Liver (tissue), 9 donors: ENCODE results near the gene TSSK1B. TPM values are rescaled to one million over a fixed set of nuclear protein-coding genes. Genes with fewer than 3 reads are reported as not detected.
"Not testable (repeated sequence)": the region's sequence is repeated elsewhere in the genome, so short reads cannot be mapped to it uniquely, and the experiment has no call there.

ENCODE experiments used
- DNase-seq: peaks from one replicate; pipeline ENCODE4 v3.0.0-alpha.2; 2017; ENCODE audit warnings: low spot score
- H3K27ac ChIP-seq, 2 donors: one replicate each; pipeline ENCODE4 v1.7.0; 2013; ENCODE audit warnings: inconsistent platforms in 2 of 2, low read length in 2 of 2, control low read depth in 1 of 2, low read depth in 1 of 2, mild to moderate bottlenecking in 1 of 2
- H3K27me3 ChIP-seq, 4 donors: one replicate each; pipeline versions ENCODE4 v1.6.1 to v1.7.0; 2013; ENCODE audit warnings: low read length in 3 of 4, inconsistent platforms in 1 of 4, mild to moderate bottlenecking in 1 of 4, moderate library complexity in 1 of 4; ENCODE audit not compliant: control insufficient read depth in 4 of 4, insufficient read depth in 4 of 4
- H3K36me3 ChIP-seq, 4 donors: one replicate each; pipeline versions ENCODE4 v1.6.1 to v1.7.0; 2013; ENCODE audit warnings: low read length in 3 of 4, mild to moderate bottlenecking in 3 of 4, low read depth in 1 of 4, moderate library complexity in 1 of 4; ENCODE audit not compliant: control insufficient read depth in 4 of 4, insufficient read depth in 3 of 4
- H3K4me1 ChIP-seq, 4 donors: one replicate each; pipeline versions ENCODE4 v1.6.1 to v1.7.0; 2013; ENCODE audit warnings: low read length in 3 of 4, mild to moderate bottlenecking in 3 of 4, moderate library complexity in 1 of 4; ENCODE audit not compliant: control insufficient read depth in 4 of 4, insufficient read depth in 4 of 4
- H3K4me3 ChIP-seq, 3 donors: one replicate each; pipeline versions ENCODE4 v1.6.1 to v1.7.0; 2013; ENCODE audit warnings: low read length in 3 of 3, control low read depth in 1 of 3, low read depth in 1 of 3, mild to moderate bottlenecking in 1 of 3
- H3K9ac ChIP-seq, 2 donors: one replicate each; pipeline ENCODE4 v1.7.0; 2013; ENCODE audit warnings: low read length in 2 of 2, mild to moderate bottlenecking in 2 of 2, moderate library complexity in 2 of 2, control low read depth in 1 of 2, low read depth in 1 of 2
- H3K9me3 ChIP-seq, 4 donors: one replicate each; pipeline versions ENCODE4 v1.6.1 to v1.7.0; 2013; ENCODE audit warnings: low read length in 3 of 4; ENCODE audit not compliant: control insufficient read depth in 4 of 4
- EGR1 ChIP-seq, 2 donors: IDR thresholded peaks; 2 replicates each; pipeline ENCODE4 v1.6.1; 2016 to 2018; ENCODE audit warnings: antibody characterized with exemption in 2 of 2, low read depth in 2 of 2
- FOXA2 ChIP-seq: IDR thresholded peaks from 2 replicates; pipeline ENCODE4 v1.6.1; 2016; ENCODE audit warnings: antibody characterized with exemption
- GABPA ChIP-seq, 2 donors: IDR thresholded peaks in 1 of 2; conservative IDR thresholded peaks in 1 of 2; 2 replicates each; pipeline ENCODE4 v1.6.1; 2016; ENCODE audit warnings: antibody characterized with exemption in 2 of 2, mild to moderate bottlenecking in 1 of 2, moderate library complexity in 1 of 2
- HNF4A ChIP-seq, 2 donors: conservative IDR thresholded peaks; 2 replicates each; pipeline ENCODE4 v1.6.1; 2016; ENCODE audit warnings: antibody characterized with exemption in 2 of 2, mild to moderate bottlenecking in 2 of 2
- HNF4G ChIP-seq: IDR thresholded peaks from 2 replicates; pipeline ENCODE4 v1.6.1; 2016; ENCODE audit warnings: antibody characterized with exemption
- JUND ChIP-seq, 2 donors: IDR thresholded peaks; 2 replicates each; pipeline ENCODE4 v1.6.1; 2016; ENCODE audit warnings: antibody characterized with exemption in 2 of 2
- NR2F2 ChIP-seq: IDR thresholded peaks from 2 replicates; pipeline ENCODE4 v1.6.1; 2016; ENCODE audit warnings: antibody characterized with exemption
- RXRA ChIP-seq, 2 donors: IDR thresholded peaks; 2 replicates each; pipeline ENCODE4 v1.6.1; 2017 to 2018; ENCODE audit warnings: antibody characterized with exemption in 2 of 2, mild to moderate bottlenecking in 1 of 2
- SP1 ChIP-seq: IDR thresholded peaks from 2 replicates; pipeline ENCODE4 v1.6.1; 2018; ENCODE audit warnings: antibody characterized with exemption, mild to moderate bottlenecking
- TAF1 ChIP-seq: conservative IDR thresholded peaks from 2 replicates; pipeline ENCODE4 v1.6.1; 2016; ENCODE audit warnings: antibody characterized with exemption, mild to moderate bottlenecking
- YY1 ChIP-seq: IDR thresholded peaks from 2 replicates; pipeline ENCODE4 v1.6.1; 2016; ENCODE audit warnings: antibody characterized with exemption, mild to moderate bottlenecking
- WGBS: extraction: QIAGEN DNeasy Blood & Tissue Kit; methylation state at CpG from one replicate; pipeline ENCODE4 v1.1.7; 2013; 5-methylcytosine and 5-hydroxymethylcytosine counted together
- polyA plus RNA-seq, 2 donors: library from polyadenylated mRNA; stranded (reverse) in 1 of 2; unstranded in 1 of 2; fragments of 200-250 nt in 1 of 2; fragments of >200 nt in 1 of 2; fragmentation: Nextera tagmentation in 1 of 2; extraction: Ambion mirVana in 1 of 2; gene quantifications; one replicate each; pipeline versions ENCODE4 v1.2.1 to v1.2.3, GENCODE V29; 2013 to 2015
- total RNA-seq, 2 donors: library from RNA; depleted of rRNA; stranded (reverse); fragments of >200 nt; gene quantifications; one replicate each; pipeline ENCODE4 v1.2.3, GENCODE V29; 2014
- TF ChIP-seq, protein P1 (sequence below): IDR thresholded peaks from 2 replicates; pipeline ENCODE4 v1.6.1; 2016; ENCODE audit warnings: antibody characterized with exemption
- TF ChIP-seq, protein P2 (sequence below): IDR thresholded peaks from 2 replicates; pipeline ENCODE4 v1.6.1; 2016; ENCODE audit warnings: antibody characterized with exemption, mild to moderate bottlenecking
- TF ChIP-seq, protein P3 (sequence below): fragments of 150-350 bp; IDR thresholded peaks from 2 replicates; pipeline ENCODE4 v1.5.1; 2017; ENCODE audit warnings: improper control_type of control experiment, low read depth, low read length; ENCODE audit not compliant: missing input control
- TF ChIP-seq, protein P4 (sequence below): IDR thresholded peaks from 2 replicates; pipeline ENCODE4 v1.6.1; 2016; ENCODE audit warnings: antibody characterized with exemption
- TF ChIP-seq, protein P5 (sequence below): IDR thresholded peaks from 2 replicates; pipeline ENCODE4 v1.6.1; 2016; ENCODE audit warnings: antibody characterized with exemption
- donor health status: healthy.
- donor health status: healthy.
- donor health status: healthy.
- donor health status: healthy.
- donor health status: healthy.

Gene TSSK1B
- total and polyA plus RNA-seq, 4 donors: not detected

DNA sequence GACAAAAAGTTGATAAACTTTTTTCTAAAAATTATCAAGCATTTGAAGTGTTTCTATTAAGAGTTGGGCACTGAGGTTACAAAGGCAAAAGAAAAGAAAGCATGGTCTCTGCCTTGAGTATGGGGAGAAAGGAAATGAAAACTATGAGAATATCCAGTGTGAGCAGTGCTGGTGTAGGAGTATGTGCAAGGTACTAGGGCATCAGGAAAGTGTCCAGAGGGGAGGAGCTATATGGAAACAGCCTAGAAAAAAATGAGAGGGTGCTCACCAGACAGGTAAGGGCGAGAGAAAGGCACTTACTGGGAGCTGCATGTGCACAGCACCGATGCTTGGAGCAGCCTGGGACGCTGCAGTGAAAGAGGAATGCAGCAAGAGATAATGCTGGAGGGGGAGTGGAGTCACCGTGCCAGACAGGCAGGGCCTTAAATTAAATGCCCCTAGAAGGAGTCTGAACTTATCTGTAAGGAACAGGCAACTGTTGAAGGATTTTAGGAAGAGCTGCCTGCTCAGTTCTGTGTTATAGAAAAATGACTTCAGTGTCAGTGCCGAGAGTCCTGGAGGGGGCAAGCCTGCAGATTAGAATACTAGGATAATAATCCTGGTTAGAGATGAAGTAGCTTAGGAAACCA lies 39.4 kb upstream of the TSSK1B start:
- H3K4me1 ChIP-seq: no peaks in the 10 kb centered on the region
- WGBS: 51% methylated on average over 5 of the region's 5 CpGs

DNA sequence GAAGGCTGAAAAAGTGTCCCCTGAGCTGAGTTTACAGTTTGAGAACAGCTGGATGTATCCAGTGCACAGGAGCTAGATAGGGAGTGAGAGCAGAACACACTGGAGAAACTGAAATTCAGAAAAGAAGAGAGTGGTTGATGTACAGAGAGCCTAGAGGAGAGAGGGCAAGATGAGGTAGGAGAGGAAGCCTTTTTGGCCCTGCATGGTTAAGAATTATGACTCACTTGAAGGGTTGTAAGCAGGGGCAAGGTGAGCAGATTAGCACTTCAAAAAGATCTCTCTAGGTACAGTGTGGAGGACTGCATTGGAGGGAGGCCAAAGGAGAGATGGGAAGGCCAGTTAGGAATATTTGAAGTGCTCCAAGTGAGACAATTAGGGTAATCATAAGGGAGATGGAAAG lies 28.2 kb upstream of the TSSK1B start:
- no peak for DNase-seq
- no peaks in the 10 kb centered on the region for H3K9me3 ChIP-seq
- no peak overlapping the region for H3K4me3 ChIP-seq
- H3K4me1 ChIP-seq: no peaks in the 10 kb centered on the region
- no peaks in the 10 kb centered on the region for H3K27me3 ChIP-seq
- no peaks in the 10 kb centered on the region for H3K36me3 ChIP-seq
- no peak overlapping the region for H3K9ac ChIP-seq
- TF ChIP-seq GABPA (IDR thresholded peaks at IDR 0.05 in 1 of 2, conservative IDR thresholded peaks at IDR 0.05 in 1 of 2) (no peak), JUND (IDR thresholded peaks at IDR 0.05) (no peak), EGR1 (IDR thresholded peaks at IDR 0.05; ENCODE audit: low read depth in 2 of 2) (no peak), FOXA2 (no peak), SP1 (no peak), RXRA (IDR thresholded peaks at IDR 0.05) (no peak), NR2F2 (no peak), YY1 (no peak), TAF1 (no peak), HNF4A (conservative IDR thresholded peaks at IDR 0.05) (no peak)
- TF ChIP-seq, protein P1, sequence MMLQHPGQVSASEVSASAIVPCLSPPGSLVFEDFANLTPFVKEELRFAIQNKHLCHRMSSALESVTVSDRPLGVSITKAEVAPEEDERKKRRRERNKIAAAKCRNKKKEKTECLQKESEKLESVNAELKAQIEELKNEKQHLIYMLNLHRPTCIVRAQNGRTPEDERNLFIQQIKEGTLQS: no peak
- TF ChIP-seq, protein P2, sequence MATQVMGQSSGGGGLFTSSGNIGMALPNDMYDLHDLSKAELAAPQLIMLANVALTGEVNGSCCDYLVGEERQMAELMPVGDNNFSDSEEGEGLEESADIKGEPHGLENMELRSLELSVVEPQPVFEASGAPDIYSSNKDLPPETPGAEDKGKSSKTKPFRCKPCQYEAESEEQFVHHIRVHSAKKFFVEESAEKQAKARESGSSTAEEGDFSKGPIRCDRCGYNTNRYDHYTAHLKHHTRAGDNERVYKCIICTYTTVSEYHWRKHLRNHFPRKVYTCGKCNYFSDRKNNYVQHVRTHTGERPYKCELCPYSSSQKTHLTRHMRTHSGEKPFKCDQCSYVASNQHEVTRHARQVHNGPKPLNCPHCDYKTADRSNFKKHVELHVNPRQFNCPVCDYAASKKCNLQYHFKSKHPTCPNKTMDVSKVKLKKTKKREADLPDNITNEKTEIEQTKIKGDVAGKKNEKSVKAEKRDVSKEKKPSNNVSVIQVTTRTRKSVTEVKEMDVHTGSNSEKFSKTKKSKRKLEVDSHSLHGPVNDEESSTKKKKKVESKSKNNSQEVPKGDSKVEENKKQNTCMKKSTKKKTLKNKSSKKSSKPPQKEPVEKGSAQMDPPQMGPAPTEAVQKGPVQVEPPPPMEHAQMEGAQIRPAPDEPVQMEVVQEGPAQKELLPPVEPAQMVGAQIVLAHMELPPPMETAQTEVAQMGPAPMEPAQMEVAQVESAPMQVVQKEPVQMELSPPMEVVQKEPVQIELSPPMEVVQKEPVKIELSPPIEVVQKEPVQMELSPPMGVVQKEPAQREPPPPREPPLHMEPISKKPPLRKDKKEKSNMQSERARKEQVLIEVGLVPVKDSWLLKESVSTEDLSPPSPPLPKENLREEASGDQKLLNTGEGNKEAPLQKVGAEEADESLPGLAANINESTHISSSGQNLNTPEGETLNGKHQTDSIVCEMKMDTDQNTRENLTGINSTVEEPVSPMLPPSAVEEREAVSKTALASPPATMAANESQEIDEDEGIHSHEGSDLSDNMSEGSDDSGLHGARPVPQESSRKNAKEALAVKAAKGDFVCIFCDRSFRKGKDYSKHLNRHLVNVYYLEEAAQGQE: no peak
- TF ChIP-seq, protein P3, sequence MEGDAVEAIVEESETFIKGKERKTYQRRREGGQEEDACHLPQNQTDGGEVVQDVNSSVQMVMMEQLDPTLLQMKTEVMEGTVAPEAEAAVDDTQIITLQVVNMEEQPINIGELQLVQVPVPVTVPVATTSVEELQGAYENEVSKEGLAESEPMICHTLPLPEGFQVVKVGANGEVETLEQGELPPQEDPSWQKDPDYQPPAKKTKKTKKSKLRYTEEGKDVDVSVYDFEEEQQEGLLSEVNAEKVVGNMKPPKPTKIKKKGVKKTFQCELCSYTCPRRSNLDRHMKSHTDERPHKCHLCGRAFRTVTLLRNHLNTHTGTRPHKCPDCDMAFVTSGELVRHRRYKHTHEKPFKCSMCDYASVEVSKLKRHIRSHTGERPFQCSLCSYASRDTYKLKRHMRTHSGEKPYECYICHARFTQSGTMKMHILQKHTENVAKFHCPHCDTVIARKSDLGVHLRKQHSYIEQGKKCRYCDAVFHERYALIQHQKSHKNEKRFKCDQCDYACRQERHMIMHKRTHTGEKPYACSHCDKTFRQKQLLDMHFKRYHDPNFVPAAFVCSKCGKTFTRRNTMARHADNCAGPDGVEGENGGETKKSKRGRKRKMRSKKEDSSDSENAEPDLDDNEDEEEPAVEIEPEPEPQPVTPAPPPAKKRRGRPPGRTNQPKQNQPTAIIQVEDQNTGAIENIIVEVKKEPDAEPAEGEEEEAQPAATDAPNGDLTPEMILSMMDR: no peak
- TF ChIP-seq, protein P4, sequence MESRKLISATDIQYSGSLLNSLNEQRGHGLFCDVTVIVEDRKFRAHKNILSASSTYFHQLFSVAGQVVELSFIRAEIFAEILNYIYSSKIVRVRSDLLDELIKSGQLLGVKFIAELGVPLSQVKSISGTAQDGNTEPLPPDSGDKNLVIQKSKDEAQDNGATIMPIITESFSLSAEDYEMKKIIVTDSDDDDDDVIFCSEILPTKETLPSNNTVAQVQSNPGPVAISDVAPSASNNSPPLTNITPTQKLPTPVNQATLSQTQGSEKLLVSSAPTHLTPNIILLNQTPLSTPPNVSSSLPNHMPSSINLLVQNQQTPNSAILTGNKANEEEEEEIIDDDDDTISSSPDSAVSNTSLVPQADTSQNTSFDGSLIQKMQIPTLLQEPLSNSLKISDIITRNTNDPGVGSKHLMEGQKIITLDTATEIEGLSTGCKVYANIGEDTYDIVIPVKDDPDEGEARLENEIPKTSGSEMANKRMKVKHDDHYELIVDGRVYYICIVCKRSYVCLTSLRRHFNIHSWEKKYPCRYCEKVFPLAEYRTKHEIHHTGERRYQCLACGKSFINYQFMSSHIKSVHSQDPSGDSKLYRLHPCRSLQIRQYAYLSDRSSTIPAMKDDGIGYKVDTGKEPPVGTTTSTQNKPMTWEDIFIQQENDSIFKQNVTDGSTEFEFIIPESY: no peak
- TF ChIP-seq, protein P5, sequence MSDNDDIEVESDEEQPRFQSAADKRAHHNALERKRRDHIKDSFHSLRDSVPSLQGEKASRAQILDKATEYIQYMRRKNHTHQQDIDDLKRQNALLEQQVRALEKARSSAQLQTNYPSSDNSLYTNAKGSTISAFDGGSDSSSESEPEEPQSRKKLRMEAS: no peak
- H3K27ac ChIP-seq: no peak overlapping the region

More for the DNA sequence above, 39.4 kb upstream of the TSSK1B start:
- Histone ChIP-seq H3K9ac (no peak overlapping the region), H3K4me3 (no peak overlapping the region), H3K27ac (no peak overlapping the region), H3K36me3 (no peaks in the 10 kb centered on the region), H3K9me3 (no peaks in the 10 kb centered on the region), H3K27me3 (no peaks in the 10 kb centered on the region)
- TF ChIP-seq, protein P3: no peak
- TF ChIP-seq SP1: no peak
- TF ChIP-seq RXRA (IDR thresholded peaks at IDR 0.05): no peak
- no peak for TF ChIP-seq HNF4G
- no peak for DNase-seq

DNA sequence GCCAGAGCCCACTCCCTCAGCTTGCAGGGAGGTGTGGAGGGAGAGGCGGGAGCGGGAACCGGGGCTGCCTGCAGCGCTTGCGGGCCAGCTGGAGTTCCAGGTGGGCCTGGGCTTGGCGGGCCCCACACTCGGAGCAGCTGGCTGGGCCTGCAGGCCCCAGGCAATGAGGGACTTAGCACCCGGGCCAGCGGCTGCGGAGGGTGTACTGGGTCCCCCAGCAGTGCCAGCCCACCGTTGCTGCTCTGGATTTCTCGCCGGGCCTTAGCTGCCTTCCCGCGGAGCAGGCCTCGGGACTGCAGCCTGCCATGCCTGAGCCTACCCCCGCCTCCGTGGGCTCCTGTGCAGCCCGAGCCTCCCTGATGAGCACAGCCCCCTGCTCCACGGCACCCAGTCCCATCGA lies 22.3 kb upstream of the TSSK1B start:
- H3K9ac ChIP-seq, H3K27ac ChIP-seq: not testable (repeated sequence)

More for the DNA sequence above, 22.3 kb upstream of the TSSK1B start:
- H3K36me3 ChIP-seq, DNase-seq, H3K4me1 ChIP-seq, H3K27me3 ChIP-seq, H3K4me3 ChIP-seq, H3K9me3 ChIP-seq: not testable (repeated sequence)
- WGBS: 97% methylated on average over 21 of the region's 21 CpGs
